K562 (cell line): Measurements from ENCODE around the gene MAML1. TPM values are rescaled to one million over a fixed set of nuclear protein-coding genes. Genes with fewer than 3 reads are reported as not detected.

ENCODE experiments used
- CBX1 ChIP-seq: sonication (generic); IDR thresholded peaks from 2 replicates; pipeline ENCODE4 v1.6.1; 2016; ENCODE audit warnings: antibody characterized with exemption, low read depth, mild to moderate bottlenecking
- CBX8 ChIP-seq: fragments of 200-600 bp; sonication (generic); IDR thresholded peaks from 2 replicates; pipeline ENCODE4 v1.6.1; 2012; ENCODE audit warnings: borderline replicate concordance, mixed run types, low read depth, mild to moderate bottlenecking, moderate library complexity, mixed read lengths, low read length, control low read depth, inconsistent platforms; ENCODE audit not compliant: poor library complexity, severe bottlenecking; ENCODE audit errors: extremely low read depth
- ELF1 ChIP-seq: fragments of 200-800 bp; sonication (Bioruptor generic); IDR thresholded peaks from 2 replicates; pipeline ENCODE4 v1.6.1; 2016; ENCODE audit warnings: missing genetic modification characterization, missing compliant biosample characterization
- HOXB6 ChIP-seq: fragments of 250-450 bp; sonication (Bioruptor Pico); IDR thresholded peaks from 2 replicates; pipeline ENCODE4 v1.5.1; 2022; ENCODE audit warnings: mild to moderate bottlenecking, borderline replicate concordance
- KLF16 ChIP-seq: IDR thresholded peaks from 2 replicates; pipeline ENCODE4 v1.6.1; 2016; ENCODE audit warnings: antibody characterized with exemption
- NR4A1 ChIP-seq, 2 experiments: fragments of 250-450 bp in 1 of 2; fragments of 450-650 bp in 1 of 2; sonication (Bioruptor Pico) in 1 of 2; IDR thresholded peaks; 2 replicates each; pipeline versions ENCODE4 v1.4.0 to v1.6.1; 2016 to 2020; ENCODE audit warnings: mild to moderate bottlenecking in 2 of 2, missing compliant biosample characterization in 1 of 2, missing genetic modification characterization in 1 of 2, moderate library complexity in 1 of 2
- RBM17 ChIP-seq: fragments of 200-400 bp; formaldehyde crosslinking; IDR thresholded peaks from 2 replicates; pipeline ENCODE4 v1.6.1; 2017; ENCODE audit warnings: low read depth, mild to moderate bottlenecking, low read length, borderline replicate concordance
- SOX6 ChIP-seq: fragments of 450-650 bp; IDR thresholded peaks from 2 replicates; pipeline ENCODE4 v1.6.1; 2014; ENCODE audit warnings: mild to moderate bottlenecking
- TSHZ1 ChIP-seq: fragments of 250-450 bp; sonication (Bioruptor Pico); IDR thresholded peaks from 2 replicates; pipeline ENCODE4 v1.4.0; 2020; ENCODE audit warnings: mild to moderate bottlenecking, moderate library complexity
- ZNF324 ChIP-seq: fragments of 250-450 bp; sonication (Bioruptor Pico); IDR thresholded peaks from 2 replicates; pipeline ENCODE4 v1.4.0; 2020; ENCODE audit warnings: mild to moderate bottlenecking
- ZNF668 ChIP-seq: fragments of 250-450 bp; sonication (Bioruptor Pico); IDR thresholded peaks from 2 replicates; pipeline ENCODE4 v1.8.0; 2022; ENCODE audit warnings: mild to moderate bottlenecking, inconsistent platforms
- ZNF717 ChIP-seq: fragments of 250-450 bp; sonication (Bioruptor Pico); IDR thresholded peaks from 2 replicates; pipeline ENCODE4 v1.5.0; 2021
- polyA plus RNA-seq, 8 experiments: library from polyadenylated mRNA; depleted of rRNA in 4 of 8; stranded (reverse) in 5 of 8; unstranded in 3 of 8; fragments of >200 nt; fragmentation: Nextera tagmentation in 2 of 8; fragmentation: Illumina TruSeq in 1 of 8; extraction: Ambion mirVana in 2 of 8; extraction: Trizol in 1 of 8; gene quantifications; 2 replicates each; pipeline versions ENCODE4 v1.2.1 to v1.2.3, GENCODE V29; 2011 to 2014; ENCODE audit warnings: inconsistent platforms in 1 of 8, missing spikeins in 1 of 8
- total RNA-seq, 7 experiments: library from RNA; depleted of rRNA in 6 of 7; stranded (reverse); fragments of >200 nt in 6 of 7; fragmentation: Illumina TruSeq in 2 of 7; extraction: Trizol in 2 of 7; gene quantifications; 2 replicates each; pipeline versions ENCODE4 v1.2.1 to v1.2.3, GENCODE V29; 2011 to 2021; ENCODE audit warnings: low replicate concordance in 1 of 7
- TF ChIP-seq, protein P1 (sequence below): fragments of 450-650 bp; formaldehyde crosslinking; IDR thresholded peaks from 2 replicates; pipeline ENCODE4 v1.4.0; 2022; ENCODE audit warnings: mild to moderate bottlenecking, moderate library complexity
- TF ChIP-seq, protein P2 (sequence below), 2 experiments: fragments of 450-650 bp; formaldehyde crosslinking in 1 of 2; IDR thresholded peaks; 2 replicates each; pipeline versions ENCODE4 v1.4.0 to v1.6.1; 2014 to 2020; ENCODE audit warnings: mild to moderate bottlenecking in 2 of 2, borderline replicate concordance in 1 of 2, low read depth in 1 of 2

MAML1 gene
- total and polyA plus RNA-seq, 9 of the 15 experiments (the other 6 are each of a cell fraction or from before 2014, with no cell fraction given) = 0.32 to 18.4 (median 7.0) TPM

- TF ChIP-seq, protein P1, sequence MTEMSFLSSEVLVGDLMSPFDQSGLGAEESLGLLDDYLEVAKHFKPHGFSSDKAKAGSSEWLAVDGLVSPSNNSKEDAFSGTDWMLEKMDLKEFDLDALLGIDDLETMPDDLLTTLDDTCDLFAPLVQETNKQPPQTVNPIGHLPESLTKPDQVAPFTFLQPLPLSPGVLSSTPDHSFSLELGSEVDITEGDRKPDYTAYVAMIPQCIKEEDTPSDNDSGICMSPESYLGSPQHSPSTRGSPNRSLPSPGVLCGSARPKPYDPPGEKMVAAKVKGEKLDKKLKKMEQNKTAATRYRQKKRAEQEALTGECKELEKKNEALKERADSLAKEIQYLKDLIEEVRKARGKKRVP (CRISPR knock-in tag) = no peak
- no peak for TF ChIP-seq SOX6
- no peak for TF ChIP-seq KLF16
- no peak for TF ChIP-seq ELF1
- TF ChIP-seq HOXB6 (CRISPR knock-in tag) = no peak
- no peak for TF ChIP-seq TSHZ1 (CRISPR knock-in tag)
- no peak for TF ChIP-seq NR4A1 (CRISPR knock-in tag; IDR thresholded peaks at IDR 0.05)
- TF ChIP-seq NR4A1 (tag; IDR thresholded peaks at IDR 0.05) = no peak; the same call in 1 of the 2 replicates
- no peak for TF ChIP-seq RBM17
- TF ChIP-seq ZNF668 (CRISPR knock-in tag) = no peak
- TF ChIP-seq, protein P2, sequence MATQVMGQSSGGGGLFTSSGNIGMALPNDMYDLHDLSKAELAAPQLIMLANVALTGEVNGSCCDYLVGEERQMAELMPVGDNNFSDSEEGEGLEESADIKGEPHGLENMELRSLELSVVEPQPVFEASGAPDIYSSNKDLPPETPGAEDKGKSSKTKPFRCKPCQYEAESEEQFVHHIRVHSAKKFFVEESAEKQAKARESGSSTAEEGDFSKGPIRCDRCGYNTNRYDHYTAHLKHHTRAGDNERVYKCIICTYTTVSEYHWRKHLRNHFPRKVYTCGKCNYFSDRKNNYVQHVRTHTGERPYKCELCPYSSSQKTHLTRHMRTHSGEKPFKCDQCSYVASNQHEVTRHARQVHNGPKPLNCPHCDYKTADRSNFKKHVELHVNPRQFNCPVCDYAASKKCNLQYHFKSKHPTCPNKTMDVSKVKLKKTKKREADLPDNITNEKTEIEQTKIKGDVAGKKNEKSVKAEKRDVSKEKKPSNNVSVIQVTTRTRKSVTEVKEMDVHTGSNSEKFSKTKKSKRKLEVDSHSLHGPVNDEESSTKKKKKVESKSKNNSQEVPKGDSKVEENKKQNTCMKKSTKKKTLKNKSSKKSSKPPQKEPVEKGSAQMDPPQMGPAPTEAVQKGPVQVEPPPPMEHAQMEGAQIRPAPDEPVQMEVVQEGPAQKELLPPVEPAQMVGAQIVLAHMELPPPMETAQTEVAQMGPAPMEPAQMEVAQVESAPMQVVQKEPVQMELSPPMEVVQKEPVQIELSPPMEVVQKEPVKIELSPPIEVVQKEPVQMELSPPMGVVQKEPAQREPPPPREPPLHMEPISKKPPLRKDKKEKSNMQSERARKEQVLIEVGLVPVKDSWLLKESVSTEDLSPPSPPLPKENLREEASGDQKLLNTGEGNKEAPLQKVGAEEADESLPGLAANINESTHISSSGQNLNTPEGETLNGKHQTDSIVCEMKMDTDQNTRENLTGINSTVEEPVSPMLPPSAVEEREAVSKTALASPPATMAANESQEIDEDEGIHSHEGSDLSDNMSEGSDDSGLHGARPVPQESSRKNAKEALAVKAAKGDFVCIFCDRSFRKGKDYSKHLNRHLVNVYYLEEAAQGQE (IDR thresholded peaks at IDR 0.05; ENCODE audit: borderline replicate concordance) = no peak
- TF ChIP-seq, protein P2 (CRISPR knock-in tag; IDR thresholded peaks at IDR 0.05; ENCODE audit: low read depth) = no peak
- TF ChIP-seq CBX1 = no peak
- no peak for TF ChIP-seq CBX8
- TF ChIP-seq ZNF324 (CRISPR knock-in tag) = no peak
- no peak for TF ChIP-seq ZNF717 (CRISPR knock-in tag)
These were observed 85.5 kb downstream of the MAML1 start (continued) for GRCh38 chr5:179817890-179818745.
